Mesendoderm (in vitro differentiated cells): ENCODE measurements around the gene SIRPB2.
A peak's percentile ranks its signal among the peaks of the same experiment; 100 is the strongest.

Experiments used
- DNase-seq: peaks from one replicate; pipeline ENCODE4 v3.0.0; 2013
- H2AK5ac ChIP-seq: 2 replicates; pipeline ENCODE4 v1.6.1; 2013; ENCODE audit warnings: low read length, inconsistent platforms
- H2BK120ac ChIP-seq: 2 replicates; pipeline ENCODE4 v1.6.1; 2013; ENCODE audit warnings: low read depth, mild to moderate bottlenecking, low read length, moderate library complexity, mixed read lengths
- H2BK15ac ChIP-seq: replicated peaks from 2 replicates; pipeline ENCODE4 v1.6.1; 2013; ENCODE audit warnings: low read depth, mild to moderate bottlenecking, moderate library complexity
- H2BK5ac ChIP-seq: 2 replicates; pipeline ENCODE4 v1.6.1; 2013; ENCODE audit warnings: low read length, inconsistent platforms
- H3K18ac ChIP-seq: 2 replicates; pipeline ENCODE4 v1.6.1; 2013; ENCODE audit warnings: mild to moderate bottlenecking, low read length, mixed read lengths
- H3K23ac ChIP-seq: one replicate; pipeline ENCODE4 v1.6.1; 2013; ENCODE audit warnings: low read length
- H3K27ac ChIP-seq: 2 replicates; pipeline ENCODE4 v1.5.1; 2013; ENCODE audit warnings: low read depth, mild to moderate bottlenecking, inconsistent platforms, low read length, moderate library complexity
- H3K27me3 ChIP-seq: 2 replicates; pipeline ENCODE4 v1.6.1; 2013; ENCODE audit warnings: low read length, control low read depth, mild to moderate bottlenecking, inconsistent platforms; ENCODE audit not compliant: insufficient read depth, poor library complexity
- H3K36me3 ChIP-seq: 2 replicates; pipeline ENCODE4 v1.6.1; 2013; ENCODE audit warnings: low read length, inconsistent platforms; ENCODE audit not compliant: control insufficient read depth, insufficient read depth
- H3K4ac ChIP-seq: one replicate; pipeline ENCODE4 v1.6.1; 2013; ENCODE audit warnings: low read depth, mild to moderate bottlenecking, low read length, moderate library complexity
- H3K4me1 ChIP-seq: 2 replicates; pipeline ENCODE4 v1.6.1; 2013; ENCODE audit warnings: low read depth, low read length, inconsistent platforms; ENCODE audit not compliant: control insufficient read depth
- H3K4me2 ChIP-seq: 2 replicates; pipeline ENCODE4 v1.6.1; 2013; ENCODE audit warnings: low read length
- H3K4me3 ChIP-seq: 2 replicates; pipeline ENCODE4 v1.5.1; 2013; ENCODE audit warnings: mild to moderate bottlenecking, low read length
- H3K56ac ChIP-seq: one replicate; pipeline ENCODE4 v1.6.1; 2013; ENCODE audit warnings: low read length
- H3K79me1 ChIP-seq: 2 replicates; pipeline ENCODE4 v1.6.1; 2013; ENCODE audit warnings: low read length, inconsistent platforms
- H3K79me2 ChIP-seq: 2 replicates; pipeline ENCODE4 v1.6.1; 2013; ENCODE audit warnings: mild to moderate bottlenecking, low read length; ENCODE audit not compliant: control insufficient read depth, insufficient read depth
- H3K9ac ChIP-seq: 2 replicates; pipeline ENCODE4 v1.6.1; 2013; ENCODE audit warnings: low read length, inconsistent platforms
- H4K5ac ChIP-seq: one replicate; pipeline ENCODE4 v1.6.1; 2013; ENCODE audit warnings: low read length
- H4K8ac ChIP-seq: one replicate; pipeline ENCODE4 v1.6.1; 2013; ENCODE audit warnings: low read depth, mild to moderate bottlenecking, control low read depth, low read length, moderate library complexity
- WGBS: extraction: QIAGEN DNeasy Blood & Tissue Kit; methylation state at CpG from one replicate; pipeline ENCODE4 v1.1.7; 2013; ENCODE audit warnings: low lambda C conversion rate, missing lambda C conversion rate; ENCODE audit not compliant: insufficient coverage; ENCODE audit errors: extremely low coverage; 5-methylcytosine and 5-hydroxymethylcytosine counted together

The SIRPB2 gene

GRCh38 chr20:1465470-1466210 lies 25.6 kb downstream of the SIRPB2 start:
- Histone ChIP-seq H4K5ac (no peak overlapping the region), H4K8ac (no peak overlapping the region), H3K9ac (peak overlapping the region; percentile 93), H3K4me1 (no peaks in the 10 kb centered on the region), H3K4me2 (peak overlapping the region; percentile 22), H3K56ac (peak overlapping the region; percentile 97), H3K18ac (no peak overlapping the region), H3K23ac (no peak overlapping the region), H2AK5ac (no peak overlapping the region), H3K4ac (no peak overlapping the region), H3K79me1 (peaks cover 27% of the 10 kb centered on the region), H3K27ac (no peak overlapping the region), H2BK120ac (no peak overlapping the region), H3K79me2 (peaks cover 20% of the 10 kb centered on the region), H3K36me3 (peaks cover 2% of the 10 kb centered on the region), H3K27me3 (no peaks in the 10 kb centered on the region), H2BK15ac (no peak overlapping the region), H2BK5ac (no peak overlapping the region), H3K4me3 (peak overlapping the region; percentile 94)
- no CpG with 5 or more reads among the region's 12 CpGs for WGBS
- no peak for DNase-seq

DNA sequence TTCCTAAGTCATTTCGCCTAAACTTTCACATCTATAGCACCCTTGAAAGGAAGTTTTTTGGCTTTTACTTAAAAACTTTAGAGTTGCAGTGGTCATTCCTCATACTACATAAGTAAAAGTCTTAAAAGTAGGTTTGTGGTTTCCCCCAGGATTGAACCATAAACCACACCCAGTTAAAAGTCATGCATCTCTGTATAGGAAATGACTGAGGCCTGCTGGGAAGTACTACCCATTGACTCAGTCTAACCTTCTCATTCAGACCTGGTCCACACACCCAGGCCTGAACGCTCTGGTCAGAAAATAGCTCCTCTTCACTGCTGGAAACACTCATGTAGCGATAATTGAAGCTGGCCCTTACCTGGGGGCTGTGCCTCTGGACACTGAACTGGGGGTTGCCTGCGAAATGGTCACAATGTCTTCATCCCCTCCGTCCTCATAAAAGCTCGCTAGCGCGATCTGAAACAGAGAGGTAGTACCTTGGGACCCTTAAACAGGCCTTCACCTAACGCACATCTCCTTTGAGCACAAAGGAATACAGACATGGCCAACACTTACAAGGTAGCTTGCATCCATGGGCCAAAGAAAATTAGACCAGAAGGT lies 27.1 kb downstream of the SIRPB2 start:
- Histone ChIP-seq H4K5ac (no peak overlapping the region), H3K4me1 (no peaks in the 10 kb centered on the region), H3K4me2 (no peak overlapping the region), H2BK120ac (no peak overlapping the region), H3K79me2 (peaks cover 20% of the 10 kb centered on the region), H3K36me3 (peaks cover 3% of the 10 kb centered on the region), H3K79me1 (peaks cover 27% of the 10 kb centered on the region), H2BK5ac (no peak overlapping the region), H3K4ac (no peak overlapping the region), H2AK5ac (no peak overlapping the region), H3K18ac (no peak overlapping the region), H2BK15ac (no peak overlapping the region), H3K4me3 (no peak overlapping the region), H4K8ac (no peak overlapping the region), H3K9ac (no peak overlapping the region), H3K27ac (no peak overlapping the region), H3K27me3 (no peaks in the 10 kb centered on the region), H3K56ac (no peak overlapping the region), H3K23ac (no peak overlapping the region)
- no CpG with 5 or more reads among the region's 9 CpGs for WGBS
- no peak for DNase-seq

DNA sequence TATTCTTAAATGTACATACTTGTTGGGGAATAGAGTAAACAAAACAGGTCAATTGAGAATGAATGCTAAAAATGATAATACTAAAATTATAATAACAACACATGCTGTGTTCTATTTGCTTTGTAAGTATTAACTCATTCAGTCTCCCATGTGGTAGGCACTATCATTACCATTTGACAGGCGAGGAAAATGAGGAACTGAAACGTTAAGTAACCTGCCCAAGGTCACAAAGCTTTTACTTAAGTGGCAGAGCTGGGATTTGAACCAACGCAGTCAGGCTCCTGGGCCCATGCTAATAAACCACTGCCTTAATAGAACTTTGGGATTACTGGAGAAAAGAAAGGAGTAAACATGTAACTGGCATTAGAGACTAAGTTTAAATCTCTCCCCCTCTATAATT lies 28.4 kb downstream of the SIRPB2 start:
- Histone ChIP-seq H3K56ac (no peak overlapping the region), H2BK120ac (no peak overlapping the region), H3K79me2 (peaks cover 20% of the 10 kb centered on the region), H3K4ac (no peak overlapping the region), H3K4me2 (no peak overlapping the region), H3K27me3 (no peaks in the 10 kb centered on the region), H3K9ac (no peak overlapping the region), H3K79me1 (peaks cover 28% of the 10 kb centered on the region), H3K4me3 (no peak overlapping the region), H2AK5ac (no peak overlapping the region), H3K27ac (no peak overlapping the region), H3K18ac (no peak overlapping the region), H3K23ac (no peak overlapping the region), H3K36me3 (peaks cover 5% of the 10 kb centered on the region), H2BK5ac (no peak overlapping the region), H4K5ac (no peak overlapping the region), H4K8ac (no peak overlapping the region), H3K4me1 (no peaks in the 10 kb centered on the region), H2BK15ac (no peak overlapping the region)
- DNase-seq: no peak
- WGBS: no CpG with 5 or more reads among the region's 3 CpGs

- Histone ChIP-seq H3K4me2 (no peak overlapping the region), H2BK15ac (no peak overlapping the region), H3K4me3 (no peak overlapping the region), H2AK5ac (no peak overlapping the region), H3K4me1 (no peaks in the 10 kb centered on the region), H3K79me2 (peaks cover 20% of the 10 kb centered on the region), H4K5ac (no peak overlapping the region), H3K36me3 (peaks cover 5% of the 10 kb centered on the region), H4K8ac (no peak overlapping the region), H3K27me3 (no peaks in the 10 kb centered on the region), H3K4ac (no peak overlapping the region), H3K56ac (no peak overlapping the region), H3K27ac (no peak overlapping the region), H3K79me1 (peaks cover 28% of the 10 kb centered on the region), H3K18ac (no peak overlapping the region), H3K23ac (no peak overlapping the region), H2BK120ac (no peak overlapping the region), H3K9ac (no peak overlapping the region), H2BK5ac (no peak overlapping the region)
- DNase-seq: no peak
- no CpG with 5 or more reads among the region's 3 CpGs for WGBS
Observed at GRCh38 chr20:1462001-1462400, 29.2 kb downstream of the SIRPB2 start.

GRCh38 chr20:1460275-1460674 lies 30.9 kb downstream of the SIRPB2 start:
- Histone ChIP-seq H3K4me3 (no peak overlapping the region), H2BK120ac (no peak overlapping the region), H2BK15ac (no peak overlapping the region), H3K79me2 (peaks cover 11% of the 10 kb centered on the region), H3K9ac (no peak overlapping the region), H3K23ac (no peak overlapping the region), H3K27me3 (no peaks in the 10 kb centered on the region), H3K4me2 (no peak overlapping the region), H4K8ac (no peak overlapping the region), H3K18ac (no peak overlapping the region), H2AK5ac (no peak overlapping the region), H3K4me1 (no peaks in the 10 kb centered on the region), H3K79me1 (peaks cover 23% of the 10 kb centered on the region), H3K36me3 (peaks cover 10% of the 10 kb centered on the region), H3K27ac (no peak overlapping the region), H3K4ac (no peak overlapping the region), H3K56ac (no peak overlapping the region), H4K5ac (no peak overlapping the region), H2BK5ac (no peak overlapping the region)
- no CpG with 5 or more reads among the region's 2 CpGs for WGBS
- DNase-seq: no peak
